ENCODE results near the gene NFKBIE.

DNA sequence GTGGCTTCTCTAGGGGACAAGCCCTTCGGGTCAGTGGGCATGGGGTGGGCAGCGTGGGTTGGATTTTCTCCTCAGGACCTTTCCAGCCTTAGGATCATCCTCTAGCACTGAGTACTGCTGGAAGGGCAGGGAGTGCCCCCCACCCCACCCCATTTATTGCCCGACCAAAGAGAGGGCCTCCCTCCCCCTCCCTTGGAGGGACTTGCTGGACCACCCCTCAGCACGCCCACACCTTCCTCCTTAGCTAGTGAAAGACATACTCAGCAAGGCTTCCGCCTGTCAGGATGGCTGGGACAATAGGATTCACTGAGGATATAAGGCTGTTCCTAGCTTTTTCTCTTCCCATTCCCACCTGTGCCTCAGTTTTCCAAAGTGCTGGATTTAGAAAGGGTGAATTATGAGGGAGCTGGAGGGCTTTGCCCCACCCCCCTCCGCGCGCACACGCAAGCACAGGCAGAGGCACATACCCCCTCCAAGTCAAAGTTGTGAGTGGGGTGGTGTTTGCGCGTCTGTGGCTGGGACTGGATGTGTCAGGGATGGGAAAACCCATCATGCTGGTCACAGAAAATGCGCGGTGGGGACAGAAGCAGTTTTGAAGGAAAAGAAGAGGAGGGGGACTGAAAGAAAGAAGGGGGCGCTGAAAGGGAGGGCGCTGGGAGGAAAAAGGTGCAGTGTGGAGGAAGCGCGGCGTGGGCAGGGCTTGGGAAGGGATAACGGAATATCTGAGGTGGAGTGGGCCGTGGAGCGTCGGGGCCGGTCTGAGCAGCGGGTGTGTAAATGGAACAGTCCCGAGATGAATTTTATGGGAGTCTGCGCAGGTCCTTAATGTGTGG, 42.6 kb downstream of the NFKBIE start:
- TF ChIP-seq RFXANK (CRISPR knock-in tag; IDR thresholded peaks at IDR 0.05) = no peak
- TF ChIP-seq, protein P1, sequence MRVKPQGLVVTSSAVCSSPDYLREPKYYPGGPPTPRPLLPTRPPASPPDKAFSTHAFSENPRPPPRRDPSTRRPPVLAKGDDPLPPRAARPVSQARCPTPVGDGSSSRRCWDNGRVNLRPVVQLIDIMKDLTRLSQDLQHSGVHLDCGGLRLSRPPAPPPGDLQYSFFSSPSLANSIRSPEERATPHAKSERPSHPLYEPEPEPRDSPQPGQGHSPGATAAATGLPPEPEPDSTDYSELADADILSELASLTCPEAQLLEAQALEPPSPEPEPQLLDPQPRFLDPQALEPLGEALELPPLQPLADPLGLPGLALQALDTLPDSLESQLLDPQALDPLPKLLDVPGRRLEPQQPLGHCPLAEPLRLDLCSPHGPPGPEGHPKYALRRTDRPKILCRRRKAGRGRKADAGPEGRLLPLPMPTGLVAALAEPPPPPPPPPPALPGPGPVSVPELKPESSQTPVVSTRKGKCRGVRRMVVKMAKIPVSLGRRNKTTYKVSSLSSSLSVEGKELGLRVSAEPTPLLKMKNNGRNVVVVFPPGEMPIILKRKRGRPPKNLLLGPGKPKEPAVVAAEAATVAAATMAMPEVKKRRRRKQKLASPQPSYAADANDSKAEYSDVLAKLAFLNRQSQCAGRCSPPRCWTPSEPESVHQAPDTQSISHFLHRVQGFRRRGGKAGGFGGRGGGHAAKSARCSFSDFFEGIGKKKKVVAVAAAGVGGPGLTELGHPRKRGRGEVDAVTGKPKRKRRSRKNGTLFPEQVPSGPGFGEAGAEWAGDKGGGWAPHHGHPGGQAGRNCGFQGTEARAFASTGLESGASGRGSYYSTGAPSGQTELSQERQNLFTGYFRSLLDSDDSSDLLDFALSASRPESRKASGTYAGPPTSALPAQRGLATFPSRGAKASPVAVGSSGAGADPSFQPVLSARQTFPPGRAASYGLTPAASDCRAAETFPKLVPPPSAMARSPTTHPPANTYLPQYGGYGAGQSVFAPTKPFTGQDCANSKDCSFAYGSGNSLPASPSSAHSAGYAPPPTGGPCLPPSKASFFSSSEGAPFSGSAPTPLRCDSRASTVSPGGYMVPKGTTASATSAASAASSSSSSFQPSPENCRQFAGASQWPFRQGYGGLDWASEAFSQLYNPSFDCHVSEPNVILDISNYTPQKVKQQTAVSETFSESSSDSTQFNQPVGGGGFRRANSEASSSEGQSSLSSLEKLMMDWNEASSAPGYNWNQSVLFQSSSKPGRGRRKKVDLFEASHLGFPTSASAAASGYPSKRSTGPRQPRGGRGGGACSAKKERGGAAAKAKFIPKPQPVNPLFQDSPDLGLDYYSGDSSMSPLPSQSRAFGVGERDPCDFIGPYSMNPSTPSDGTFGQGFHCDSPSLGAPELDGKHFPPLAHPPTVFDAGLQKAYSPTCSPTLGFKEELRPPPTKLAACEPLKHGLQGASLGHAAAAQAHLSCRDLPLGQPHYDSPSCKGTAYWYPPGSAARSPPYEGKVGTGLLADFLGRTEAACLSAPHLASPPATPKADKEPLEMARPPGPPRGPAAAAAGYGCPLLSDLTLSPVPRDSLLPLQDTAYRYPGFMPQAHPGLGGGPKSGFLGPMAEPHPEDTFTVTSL (CRISPR knock-in tag; IDR thresholded peaks at IDR 0.05; ENCODE audit: borderline replicate concordance) = 0 out of 2 replicates have a peak, but pooled peaks have one; percentile 17
- TF ChIP-seq, protein P2, sequence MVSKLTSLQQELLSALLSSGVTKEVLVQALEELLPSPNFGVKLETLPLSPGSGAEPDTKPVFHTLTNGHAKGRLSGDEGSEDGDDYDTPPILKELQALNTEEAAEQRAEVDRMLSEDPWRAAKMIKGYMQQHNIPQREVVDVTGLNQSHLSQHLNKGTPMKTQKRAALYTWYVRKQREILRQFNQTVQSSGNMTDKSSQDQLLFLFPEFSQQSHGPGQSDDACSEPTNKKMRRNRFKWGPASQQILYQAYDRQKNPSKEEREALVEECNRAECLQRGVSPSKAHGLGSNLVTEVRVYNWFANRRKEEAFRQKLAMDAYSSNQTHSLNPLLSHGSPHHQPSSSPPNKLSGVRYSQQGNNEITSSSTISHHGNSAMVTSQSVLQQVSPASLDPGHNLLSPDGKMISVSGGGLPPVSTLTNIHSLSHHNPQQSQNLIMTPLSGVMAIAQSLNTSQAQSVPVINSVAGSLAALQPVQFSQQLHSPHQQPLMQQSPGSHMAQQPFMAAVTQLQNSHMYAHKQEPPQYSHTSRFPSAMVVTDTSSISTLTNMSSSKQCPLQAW (CRISPR knock-in tag; IDR thresholded peaks at IDR 0.05) = peak; percentile 21; the same call in 1 of the 2 replicates
- TF ChIP-seq NFE2L2 (IDR thresholded peaks at IDR 0.05; ENCODE audit: low read length) = no peak

Data from HepG2 (cell line).